ENCODE results near the gene CTTNBP2. TPM values are rescaled to one million over a fixed set of nuclear protein-coding genes. Genes with fewer than 3 reads are reported as not detected.
A peak's percentile ranks its signal among the peaks of the same experiment; 100 is the strongest.

The CTTNBP2 gene
- polyA plus RNA-seq, 2 donors: 11.7 to 12.7 TPM

DNA sequence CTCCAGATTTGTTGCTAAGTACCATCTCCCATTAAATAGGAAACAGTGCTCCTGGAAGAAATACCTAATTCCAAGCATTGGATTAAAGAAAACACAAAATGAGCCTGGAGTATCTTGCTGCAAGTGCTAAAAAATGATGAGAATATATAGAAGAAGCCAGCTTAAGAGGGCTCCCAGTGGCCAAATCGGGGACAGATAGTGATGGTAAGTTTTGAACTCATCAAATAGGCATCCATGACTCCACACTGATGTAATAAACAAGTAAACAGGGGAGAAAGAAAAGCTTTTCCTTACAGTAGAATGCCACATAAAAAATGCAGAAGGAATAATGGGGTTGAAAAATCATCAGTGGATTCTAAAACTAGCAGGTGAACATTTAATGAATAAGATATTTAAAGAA, 72.4 kb downstream of the CTTNBP2 start:
- Histone ChIP-seq H3K36me3 (ENCODE audit: control insufficient read depth in 2 of 2, insufficient read depth in 2 of 2, low read length in 1 of 2) (peaks cover 0 to under 1% of the 10 kb centered on the region in 2 donors), H3K27ac (ENCODE audit: low read depth in 2 of 2, low read length in 1 of 2) (no peak overlapping the region), H3K9me3 (ENCODE audit: control insufficient read depth in 2 of 2, insufficient read depth in 1 of 2, low read depth in 1 of 2, low read length in 1 of 2) (no peaks in the 10 kb centered on the region), H3K4me3 (ENCODE audit: low read depth in 1 of 2, low read length in 2 of 2) (no peak overlapping the region), H3K4me1 (ENCODE audit: control insufficient read depth in 2 of 2, insufficient read depth in 2 of 2, low read length in 1 of 2) (peaks cover 0 to 3% of the 10 kb centered on the region in 2 donors), H3K27me3 (ENCODE audit: control insufficient read depth in 1 of 2, insufficient read depth in 2 of 2, low read length in 2 of 2) (no peaks in the 10 kb centered on the region)
- 76 to 78% methylated on average over 1 of the region's 1 CpG for WGBS, 2 donors

DNA sequence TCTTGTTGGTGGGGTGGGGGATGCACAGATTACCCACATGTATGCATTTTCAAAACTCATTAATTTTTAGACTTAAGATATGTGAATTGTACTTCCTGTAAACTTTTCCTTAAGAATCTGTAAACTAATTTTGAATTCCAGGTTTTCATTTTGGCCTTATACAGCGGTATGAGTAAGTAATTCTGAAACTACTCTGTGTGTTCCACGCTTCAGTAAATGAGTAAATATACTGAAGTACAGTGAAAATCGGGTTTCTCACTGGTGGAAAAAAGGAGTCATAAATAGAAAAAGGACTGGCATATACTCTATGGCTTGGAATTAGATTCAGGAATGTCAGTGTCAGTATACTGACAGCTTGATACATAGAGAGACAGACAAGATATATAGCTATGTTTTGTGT, 72.8 kb downstream of the CTTNBP2 start:
- Histone ChIP-seq H3K9me3 (ENCODE audit: control insufficient read depth in 2 of 2, insufficient read depth in 1 of 2, low read depth in 1 of 2, low read length in 1 of 2) (no peaks in the 10 kb centered on the region), H3K4me3 (ENCODE audit: low read depth in 1 of 2, low read length in 2 of 2) (no peak overlapping the region), H3K36me3 (ENCODE audit: control insufficient read depth in 2 of 2, insufficient read depth in 2 of 2, low read length in 1 of 2) (no peaks in the 10 kb centered on the region), H3K27me3 (ENCODE audit: control insufficient read depth in 1 of 2, insufficient read depth in 2 of 2, low read length in 2 of 2) (no peaks in the 10 kb centered on the region), H3K27ac (ENCODE audit: low read depth in 2 of 2, low read length in 1 of 2) (no peak overlapping the region), H3K4me1 (ENCODE audit: control insufficient read depth in 2 of 2, insufficient read depth in 2 of 2, low read length in 1 of 2) (peaks cover 0 to 3% of the 10 kb centered on the region in 2 donors)
- 36 to 58% methylated on average over 3 of the region's 3 CpGs for WGBS, 2 donors

DNA sequence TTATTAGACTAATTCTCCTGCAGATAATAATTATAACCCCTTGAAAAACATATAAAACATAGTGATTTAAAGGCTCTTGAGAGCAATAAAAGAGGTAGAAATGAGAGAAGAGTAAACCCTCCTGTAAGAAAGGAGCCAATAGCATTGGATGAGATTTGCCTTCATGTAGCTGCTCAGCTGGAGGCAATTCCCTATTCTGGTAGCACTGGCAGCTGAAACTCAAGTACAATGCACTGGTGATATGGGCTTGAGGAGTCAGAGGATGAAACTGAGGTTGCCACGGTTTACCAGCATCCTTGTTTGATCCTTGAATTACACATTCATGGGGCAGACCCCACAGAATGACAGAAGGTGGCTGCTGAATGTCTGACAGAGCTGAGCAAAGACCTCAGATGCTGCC, 76.4 kb downstream of the CTTNBP2 start:
- no peaks in the 10 kb centered on the region for H3K27me3 ChIP-seq (ENCODE audit: control insufficient read depth in 1 of 2, insufficient read depth in 2 of 2, low read length in 2 of 2)
- H3K36me3 ChIP-seq (ENCODE audit: control insufficient read depth in 2 of 2, insufficient read depth in 2 of 2, low read length in 1 of 2): peaks cover 4% of the 10 kb centered on the region in 2 donors
- 52 to 69% methylated on average over 1 of the region's 1 CpG for WGBS, 2 donors
- no peak overlapping the region for H3K4me3 ChIP-seq (ENCODE audit: low read depth in 1 of 2, low read length in 2 of 2)
- no peaks in the 10 kb centered on the region for H3K4me1 ChIP-seq (ENCODE audit: control insufficient read depth in 2 of 2, insufficient read depth in 2 of 2, low read length in 1 of 2)
- no peak overlapping the region for H3K27ac ChIP-seq (ENCODE audit: low read depth in 2 of 2, low read length in 1 of 2)
- no peaks in the 10 kb centered on the region for H3K9me3 ChIP-seq (ENCODE audit: control insufficient read depth in 2 of 2, insufficient read depth in 1 of 2, low read depth in 1 of 2, low read length in 1 of 2)

- Histone ChIP-seq H3K9me3 (ENCODE audit: control insufficient read depth in 2 of 2, insufficient read depth in 1 of 2, low read depth in 1 of 2, low read length in 1 of 2) (peaks cover 0 to 2% of the 10 kb centered on the region in 2 donors), H3K4me3 (ENCODE audit: low read depth in 1 of 2, low read length in 2 of 2) (no peak overlapping the region), H3K4me1 (ENCODE audit: control insufficient read depth in 2 of 2, insufficient read depth in 2 of 2, low read length in 1 of 2) (no peaks in the 10 kb centered on the region), H3K36me3 (ENCODE audit: control insufficient read depth in 2 of 2, insufficient read depth in 2 of 2, low read length in 1 of 2) (peaks cover 7 to 9% of the 10 kb centered on the region in 2 donors), H3K27me3 (ENCODE audit: control insufficient read depth in 1 of 2, insufficient read depth in 2 of 2, low read length in 2 of 2) (no peaks in the 10 kb centered on the region), H3K27ac (ENCODE audit: low read depth in 2 of 2, low read length in 1 of 2) (no peak overlapping the region)
- 88 to 93% methylated on average over 2 of the region's 2 CpGs for WGBS, 2 donors
Measured at GRCh38 chr7:117793976-117794375, 79.3 kb downstream of the CTTNBP2 start.

GRCh38 chr7:117793521-117793920, 79.7 kb downstream of the CTTNBP2 start:
- Histone ChIP-seq H3K9me3 (ENCODE audit: control insufficient read depth in 2 of 2, insufficient read depth in 1 of 2, low read depth in 1 of 2, low read length in 1 of 2) (peaks cover 0 to 2% of the 10 kb centered on the region in 2 donors), H3K27ac (ENCODE audit: low read depth in 2 of 2, low read length in 1 of 2) (peak overlapping the region in 1 of 2 donors; percentile 0), H3K4me3 (ENCODE audit: low read depth in 1 of 2, low read length in 2 of 2) (no peak overlapping the region), H3K4me1 (ENCODE audit: control insufficient read depth in 2 of 2, insufficient read depth in 2 of 2, low read length in 1 of 2) (no peaks in the 10 kb centered on the region), H3K36me3 (ENCODE audit: control insufficient read depth in 2 of 2, insufficient read depth in 2 of 2, low read length in 1 of 2) (peaks cover 7 to 9% of the 10 kb centered on the region in 2 donors), H3K27me3 (ENCODE audit: control insufficient read depth in 1 of 2, insufficient read depth in 2 of 2, low read length in 2 of 2) (no peaks in the 10 kb centered on the region)
- WGBS, 2 donors: 60 to 74% methylated on average over 3 of the region's 3 CpGs

- 82 to 85% methylated on average over 18 of the region's 18 CpGs for WGBS, 2 donors
- Histone ChIP-seq H3K36me3 (ENCODE audit: control insufficient read depth in 2 of 2, insufficient read depth in 2 of 2, low read length in 1 of 2) (peaks cover 7 to 9% of the 10 kb centered on the region in 2 donors), H3K4me1 (ENCODE audit: control insufficient read depth in 2 of 2, insufficient read depth in 2 of 2, low read length in 1 of 2) (no peaks in the 10 kb centered on the region), H3K9me3 (ENCODE audit: control insufficient read depth in 2 of 2, insufficient read depth in 1 of 2, low read depth in 1 of 2, low read length in 1 of 2) (peaks cover 0 to 2% of the 10 kb centered on the region in 2 donors), H3K27ac (ENCODE audit: low read depth in 2 of 2, low read length in 1 of 2) (no peak overlapping the region), H3K27me3 (ENCODE audit: control insufficient read depth in 1 of 2, insufficient read depth in 2 of 2, low read length in 2 of 2) (no peaks in the 10 kb centered on the region), H3K4me3 (ENCODE audit: low read depth in 1 of 2, low read length in 2 of 2) (no peak overlapping the region)
Measured at GRCh38 chr7:117791877-117792780, 81.1 kb downstream of the CTTNBP2 start.

DNA sequence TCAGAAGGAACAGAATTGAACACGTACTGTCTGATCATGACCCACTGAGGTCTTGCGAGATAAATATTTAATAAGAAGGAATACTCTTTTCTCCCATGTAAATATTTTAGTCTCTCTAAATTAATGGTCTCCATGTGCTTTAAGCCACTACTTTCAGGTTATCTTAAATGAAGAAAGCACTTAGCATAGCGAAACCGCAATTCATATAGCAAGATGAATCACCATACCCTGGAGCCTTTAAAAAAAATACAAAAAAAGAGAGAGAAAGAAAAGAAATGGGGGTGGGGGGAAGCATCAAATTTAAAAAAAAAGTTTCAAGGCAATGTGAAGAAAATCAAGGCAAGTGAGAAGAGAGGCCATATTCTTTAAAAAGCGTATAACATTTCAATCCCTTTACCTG, 82.5 kb downstream of the CTTNBP2 start:
- Histone ChIP-seq H3K27me3 (ENCODE audit: control insufficient read depth in 1 of 2, insufficient read depth in 2 of 2, low read length in 2 of 2) (no peaks in the 10 kb centered on the region), H3K9me3 (ENCODE audit: control insufficient read depth in 2 of 2, insufficient read depth in 1 of 2, low read depth in 1 of 2, low read length in 1 of 2) (peaks cover 0 to 2% of the 10 kb centered on the region in 2 donors), H3K27ac (ENCODE audit: low read depth in 2 of 2, low read length in 1 of 2) (no peak overlapping the region), H3K4me1 (ENCODE audit: control insufficient read depth in 2 of 2, insufficient read depth in 2 of 2, low read length in 1 of 2) (no peaks in the 10 kb centered on the region), H3K36me3 (ENCODE audit: control insufficient read depth in 2 of 2, insufficient read depth in 2 of 2, low read length in 1 of 2) (peaks cover 7 to 9% of the 10 kb centered on the region in 2 donors), H3K4me3 (ENCODE audit: low read depth in 1 of 2, low read length in 2 of 2) (no peak overlapping the region)
- WGBS, 2 donors: 83 to 84% methylated on average over 5 of the region's 5 CpGs

GRCh38 chr7:117790251-117790650, 83.0 kb downstream of the CTTNBP2 start:
- peaks cover 0 to 2% of the 10 kb centered on the region in 2 donors for H3K9me3 ChIP-seq (ENCODE audit: control insufficient read depth in 2 of 2, insufficient read depth in 1 of 2, low read depth in 1 of 2, low read length in 1 of 2)
- H3K27me3 ChIP-seq (ENCODE audit: control insufficient read depth in 1 of 2, insufficient read depth in 2 of 2, low read length in 2 of 2): no peaks in the 10 kb centered on the region
- no peak overlapping the region for H3K4me3 ChIP-seq (ENCODE audit: low read depth in 1 of 2, low read length in 2 of 2)
- no peak overlapping the region for H3K27ac ChIP-seq (ENCODE audit: low read depth in 2 of 2, low read length in 1 of 2)
- H3K36me3 ChIP-seq (ENCODE audit: control insufficient read depth in 2 of 2, insufficient read depth in 2 of 2, low read length in 1 of 2): peaks cover 7 to 9% of the 10 kb centered on the region in 2 donors
- WGBS, 2 donors: 89 to 93% methylated on average over 2 of the region's 2 CpGs
- no peaks in the 10 kb centered on the region for H3K4me1 ChIP-seq (ENCODE audit: control insufficient read depth in 2 of 2, insufficient read depth in 2 of 2, low read length in 1 of 2)

DNA sequence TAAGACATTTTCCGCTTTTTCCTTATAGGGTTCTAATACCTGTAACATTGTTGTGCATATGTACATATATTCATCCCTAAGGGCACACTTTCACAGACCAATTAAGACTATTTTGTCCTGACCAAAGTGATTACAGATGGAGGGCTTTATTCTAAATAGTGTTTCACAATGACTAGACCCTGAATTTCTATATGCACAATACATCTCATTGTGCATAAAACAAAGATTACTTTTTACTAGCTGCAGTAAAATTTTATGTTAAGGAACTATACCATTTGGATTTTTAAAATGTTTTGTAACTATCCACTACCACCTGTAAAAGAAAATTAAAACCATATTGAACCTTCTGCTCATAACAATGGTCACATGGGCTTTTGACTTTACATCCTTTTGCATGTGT, 87.8 kb downstream of the CTTNBP2 start:
- Histone ChIP-seq H3K27me3 (ENCODE audit: control insufficient read depth in 1 of 2, insufficient read depth in 2 of 2, low read length in 2 of 2) (no peaks in the 10 kb centered on the region), H3K4me3 (ENCODE audit: low read depth in 1 of 2, low read length in 2 of 2) (no peak overlapping the region), H3K36me3 (ENCODE audit: control insufficient read depth in 2 of 2, insufficient read depth in 2 of 2, low read length in 1 of 2) (no peaks in the 10 kb centered on the region), H3K9me3 (ENCODE audit: control insufficient read depth in 2 of 2, insufficient read depth in 1 of 2, low read depth in 1 of 2, low read length in 1 of 2) (no peaks in the 10 kb centered on the region), H3K4me1 (ENCODE audit: control insufficient read depth in 2 of 2, insufficient read depth in 2 of 2, low read length in 1 of 2) (no peaks in the 10 kb centered on the region), H3K27ac (ENCODE audit: low read depth in 2 of 2, low read length in 1 of 2) (no peak overlapping the region)
- WGBS, 2 donors: 97 to 99% methylated on average over 1 of the region's 1 CpG

- Histone ChIP-seq H3K36me3 (ENCODE audit: control insufficient read depth in 2 of 2, insufficient read depth in 2 of 2, low read length in 1 of 2) (no peaks in the 10 kb centered on the region), H3K27ac (ENCODE audit: low read depth in 2 of 2, low read length in 1 of 2) (no peak overlapping the region), H3K4me1 (ENCODE audit: control insufficient read depth in 2 of 2, insufficient read depth in 2 of 2, low read length in 1 of 2) (no peaks in the 10 kb centered on the region), H3K4me3 (ENCODE audit: low read depth in 1 of 2, low read length in 2 of 2) (no peak overlapping the region), H3K9me3 (ENCODE audit: control insufficient read depth in 2 of 2, insufficient read depth in 1 of 2, low read depth in 1 of 2, low read length in 1 of 2) (no peaks in the 10 kb centered on the region), H3K27me3 (ENCODE audit: control insufficient read depth in 1 of 2, insufficient read depth in 2 of 2, low read length in 2 of 2) (no peaks in the 10 kb centered on the region)
- 71 to 74% methylated on average over 1 of the region's 1 CpG for WGBS, 2 donors
Measured at GRCh38 chr7:117784315-117784714, 88.9 kb downstream of the CTTNBP2 start.

All from esophagus (tissue), 2 donors.